ENCODE measurements around the gene SUN1. TPM values are rescaled to one million over a fixed set of nuclear protein-coding genes. Genes with fewer than 3 reads are reported as not detected.

SUN1 gene
- total RNA-seq, 1 experiment from 2014 or later = 158 TPM

GRCh38 chr7:876077-876971 lies 44.0 kb downstream of the SUN1 start, which contains the start of gene GET4 (continued):
- TF ChIP-seq SOX15 (CRISPR knock-in tag; IDR thresholded peaks at IDR 0.05) (no peak), JAZF1 (CRISPR knock-in tag; IDR thresholded peaks at IDR 0.05) (no peak), PRDM15 (CRISPR knock-in tag; IDR thresholded peaks at IDR 0.05) (peak; percentile 50; the same call in 1 of the 2 replicates), ZNF512 (CRISPR knock-in tag; IDR thresholded peaks at IDR 0.05; ENCODE audit: borderline replicate concordance) (0 out of 2 replicates have a peak, but pooled peaks have one; percentile 30), IRF2 (CRISPR knock-in tag; IDR thresholded peaks at IDR 0.05; ENCODE audit: borderline replicate concordance, low read depth) (peak; percentile 76; the same call in 1 of the 2 replicates), ZNF121 (CRISPR knock-in tag; IDR thresholded peaks at IDR 0.05) (0 out of 2 replicates have a peak, but pooled peaks have one; percentile 33), ATF6 (CRISPR knock-in tag; IDR thresholded peaks at IDR 0.05) (no peak), ETV6 (CRISPR knock-in tag; IDR thresholded peaks at IDR 0.05) (peak; percentile 97), NR2C2 (CRISPR knock-in tag; IDR thresholded peaks at IDR 0.05) (peak; percentile 69), GRHL2 (CRISPR knock-in tag; IDR thresholded peaks at IDR 0.05; ENCODE audit: insufficient replicate concordance, severe bottlenecking) (no peak), TEAD1 (CRISPR knock-in tag; IDR thresholded peaks at IDR 0.05) (peak; percentile 90), HMGXB4 (CRISPR knock-in tag; IDR thresholded peaks at IDR 0.05) (no peak)

GRCh38 chr7:876972-877311 lies 44.7 kb downstream of the SUN1 start:
- ATAC-seq (peak; percentile 1; the same call in 1 of the 2 replicates), DNase-seq (ENCODE audit: low spot score) (no peak)
- Mint-ChIP-seq H3K9me3 (peaks cover 6% of the 10 kb centered on the region), H3K27me3 (ENCODE audit: low read depth) (no peaks in the 10 kb centered on the region), H3K4me1 (peaks cover 15% of the 10 kb centered on the region), H3K36me3 (peaks cover 32% of the 10 kb centered on the region), H3K27ac (no peak overlapping the region), H3K4me3 (peak overlapping the region; percentile 83)
- ChIA-PET POLR2A (interaction anchor here (0.5 kb wide), 1 partner anchor 119 kb away, joined by 3 read pairs; no protein-coding TSS in a partner anchor), CTCF (interaction anchor here (1.0 kb wide), 2 partner anchors 40 to 81 kb away, joined by 3 read pairs; no protein-coding TSS in a partner anchor)
- TF ChIP-seq USF1 (CRISPR knock-in tag; IDR thresholded peaks at IDR 0.05) = no peak
- no peak for TF ChIP-seq ZBTB21 (CRISPR knock-in tag; IDR thresholded peaks at IDR 0.05; ENCODE audit: borderline replicate concordance)
- no peak for TF ChIP-seq E2F1 (CRISPR knock-in tag; IDR thresholded peaks at IDR 0.05)
- no peak for TF ChIP-seq E2F5 (CRISPR knock-in tag; IDR thresholded peaks at IDR 0.05)
- TF ChIP-seq ZNF425 (CRISPR knock-in tag; conservative IDR thresholded peaks at IDR 0.05) = no peak
- no peak for TF ChIP-seq IRF1 (CRISPR knock-in tag; IDR thresholded peaks at IDR 0.05)
